H1 (cell line): ENCODE measurements around the gene OBSL1. TPM values are rescaled to one million over a fixed set of nuclear protein-coding genes. Genes with fewer than 3 reads are reported as not detected.

Experiments
- CTCF ChIA-PET: fragments of 300-600 bp; sonication (Branson Sonifier 250); formaldehyde crosslinking; loops from one replicate; lab custom pipeline; 2021; ENCODE audit not compliant: partially characterized antibody; lab: Charles Lee
- POLR2A ChIA-PET: fragments of 300-600 bp; sonication (Branson Sonifier 250); formaldehyde crosslinking; loops from one replicate; lab custom pipeline; 2021; ENCODE audit warnings: inconsistent platforms; ENCODE audit not compliant: partially characterized antibody; lab: Charles Lee
- DNase-seq, 2 experiments: peaks; one replicate each; pipeline versions ENCODE4 v3.0.0 to v3.0.0-alpha.2; 2010 to 2022; ENCODE audit warnings: low spot score in 2 of 2, low read depth in 1 of 2, mixed read lengths in 1 of 2
- FAIRE-seq: peaks from 2 replicates; lab custom pipeline; 2011; peaks lifted over from hg19 to GRCh38; lab: Jason Lieb, UNC
- H2AFZ ChIP-seq: 2 replicates; pipeline ENCODE4 v1.8.1; 2012; ENCODE audit warnings: low read length, inconsistent platforms
- H2AK5ac ChIP-seq: 2 replicates; pipeline ENCODE4 v1.6.1; 2013; ENCODE audit warnings: low read depth, low read length
- H2BK120ac ChIP-seq: replicated peaks from 2 replicates; pipeline ENCODE3; 2013; ENCODE audit warnings: low read depth, low read length, inconsistent platforms
- H2BK12ac ChIP-seq: 2 replicates; pipeline ENCODE4 v1.6.1; 2013; ENCODE audit warnings: low read depth, low read length
- H2BK15ac ChIP-seq: 2 replicates; pipeline ENCODE4 v1.6.1; 2013; ENCODE audit warnings: low read length
- H2BK20ac ChIP-seq: 2 replicates; pipeline ENCODE4 v1.6.1; 2013; ENCODE audit warnings: low read length
- H2BK5ac ChIP-seq: 2 replicates; pipeline ENCODE4 v1.6.1; 2013; ENCODE audit warnings: low read depth, low read length
- H3K14ac ChIP-seq: 2 replicates; pipeline ENCODE4 v1.6.1; 2013; ENCODE audit warnings: inconsistent platforms; ENCODE audit not compliant: insufficient read length
- H3K18ac ChIP-seq: 2 replicates; pipeline ENCODE4 v1.6.1; 2013; ENCODE audit warnings: low read length; ENCODE audit errors: extremely low read depth
- H3K23ac ChIP-seq: 2 replicates; pipeline ENCODE4 v1.6.1; 2013; ENCODE audit warnings: inconsistent platforms; ENCODE audit not compliant: insufficient read length
- H3K23me2 ChIP-seq: 2 replicates; pipeline ENCODE4 v1.6.1; 2013; ENCODE audit warnings: low read depth, low read length
- H3K27ac ChIP-seq: 2 replicates; pipeline ENCODE4 v1.6.1; 2011; ENCODE audit warnings: low read depth, low read length, inconsistent platforms
- H3K27me3 ChIP-seq, 4 experiments: replicated peaks in 1 of 4; 1 replicate in 1 of 4; 2 replicates in 3 of 4; pipeline versions ENCODE4 v1.6.1 to v1.8.1; 2011 to 2013; ENCODE audit warnings: low read length in 3 of 4, mild to moderate bottlenecking in 3 of 4, inconsistent platforms in 2 of 4, mixed read lengths in 2 of 4, moderate library complexity in 1 of 4; ENCODE audit not compliant: control insufficient read depth in 3 of 4, insufficient read depth in 3 of 4; ENCODE audit errors: extremely low read depth in 1 of 4
- H3K36me3 ChIP-seq, 4 experiments: 2 replicates each; pipeline versions ENCODE4 v1.6.1 to v1.8.1; 2011 to 2013; ENCODE audit warnings: mild to moderate bottlenecking in 4 of 4, low read length in 3 of 4, moderate library complexity in 2 of 4, control low read depth in 1 of 4, inconsistent platforms in 1 of 4; ENCODE audit not compliant: insufficient read depth in 4 of 4, control insufficient read depth in 2 of 4
- H3K4ac ChIP-seq: replicated peaks from 2 replicates; pipeline ENCODE3; 2013; ENCODE audit warnings: low read length, low read depth, mixed read lengths, inconsistent platforms; ENCODE audit not compliant: insufficient read length
- H3K4me1 ChIP-seq, 4 experiments: replicated peaks in 1 of 4; 1 replicate in 1 of 4; 2 replicates in 3 of 4; pipeline versions ENCODE4 v1.6.1 to v1.8.1; 2011 to 2013; ENCODE audit warnings: low read length in 3 of 4, inconsistent platforms in 2 of 4, mixed read lengths in 1 of 4; ENCODE audit not compliant: insufficient read depth in 4 of 4, control insufficient read depth in 3 of 4
- H3K4me2 ChIP-seq, 2 experiments: 2 replicates each; pipeline versions ENCODE4 v1.6.1 to v1.8.1; 2011 to 2013; ENCODE audit warnings: low read depth in 2 of 2, low read length in 2 of 2, control low read depth in 1 of 2, inconsistent platforms in 1 of 2, mild to moderate bottlenecking in 1 of 2; ENCODE audit not compliant: insufficient read depth in 1 of 2
- H3K4me3 ChIP-seq, 4 experiments: fragments of 200-600, 300-600 bp in 1 of 4; sonication (generic), shearing (Covaris generic), sonication (Bioruptor Twin) in 1 of 4; 2 replicates each; pipeline versions ENCODE4 v1.5.1 to v1.8.1; 2011 to 2016; ENCODE audit warnings: low read length in 4 of 4, low read depth in 3 of 4, control low read depth in 2 of 4, inconsistent platforms in 2 of 4, mild to moderate bottlenecking in 2 of 4, mixed read lengths in 1 of 4, moderate library complexity in 1 of 4; ENCODE audit not compliant: insufficient read depth in 2 of 4; ENCODE audit errors: extremely low read depth in 1 of 4
- H3K56ac ChIP-seq: replicated peaks from 2 replicates; pipeline ENCODE3; 2013; ENCODE audit warnings: low read depth, mild to moderate bottlenecking, mixed read lengths, low read length, inconsistent platforms; ENCODE audit not compliant: insufficient read length
- H3K79me1 ChIP-seq: 2 replicates; pipeline ENCODE4 v1.6.1; 2013; ENCODE audit warnings: low read depth, low read length, control low read depth
- H3K79me2 ChIP-seq, 2 experiments: 2 replicates each; pipeline versions ENCODE4 v1.6.1 to v1.8.1; 2012 to 2013; ENCODE audit warnings: low read length in 2 of 2, mild to moderate bottlenecking in 2 of 2, inconsistent platforms in 1 of 2; ENCODE audit not compliant: insufficient read depth in 2 of 2, control insufficient read depth in 1 of 2
- H3K9ac ChIP-seq, 4 experiments: replicated peaks in 1 of 4; 1 replicate in 1 of 4; 2 replicates in 3 of 4; pipeline versions ENCODE4 v1.6.1 to v1.8.1; 2011 to 2013; ENCODE audit warnings: low read depth in 3 of 4, low read length in 3 of 4, control low read depth in 2 of 4, mild to moderate bottlenecking in 2 of 4, moderate library complexity in 2 of 4, inconsistent platforms in 1 of 4; ENCODE audit errors: extremely low read depth in 1 of 4
- H3K9me3 ChIP-seq, 2 experiments: 2 replicates each; pipeline versions ENCODE4 v1.6.1 to v1.8.1; 2012 to 2013; ENCODE audit warnings: mild to moderate bottlenecking in 2 of 2, moderate library complexity in 2 of 2, control low read depth in 1 of 2, inconsistent platforms in 1 of 2, low read depth in 1 of 2, low read length in 1 of 2, mixed read lengths in 1 of 2; ENCODE audit not compliant: insufficient read depth in 2 of 2
- H4K20me1 ChIP-seq, 2 experiments: replicated peaks in 1 of 2; 2 replicates each; pipeline versions ENCODE3 to v1.8.1; 2011 to 2013; ENCODE audit warnings: inconsistent platforms in 2 of 2, low read length in 2 of 2, mild to moderate bottlenecking in 1 of 2; ENCODE audit not compliant: insufficient read depth in 2 of 2, control insufficient read depth in 1 of 2
- H4K5ac ChIP-seq: 2 replicates; pipeline ENCODE4 v1.6.1; 2013; ENCODE audit warnings: low read length, low read depth, mixed read lengths, inconsistent platforms; ENCODE audit not compliant: insufficient read length
- H4K8ac ChIP-seq: 2 replicates; pipeline ENCODE4 v1.8.0; 2013; ENCODE audit warnings: mild to moderate bottlenecking, moderate library complexity, low read length, inconsistent platforms; ENCODE audit not compliant: insufficient read depth; ENCODE audit errors: extremely low read depth
- H4K91ac ChIP-seq: replicated peaks from 2 replicates; pipeline ENCODE3; 2013; ENCODE audit warnings: low read length, mixed read lengths, inconsistent platforms; ENCODE audit not compliant: insufficient read length
- BACH1 ChIP-seq: IDR thresholded peaks from 2 replicates; pipeline ENCODE4 v1.6.1; 2012; ENCODE audit warnings: low read length, improper control_type of control experiment
- CHD1 ChIP-seq: IDR thresholded peaks from 2 replicates; pipeline ENCODE4 v1.6.1; 2012; ENCODE audit warnings: low read depth, low read length, improper control_type of control experiment
- EP300 ChIP-seq, 2 experiments: IDR thresholded peaks; 1 replicate in 1 of 2; 2 replicates in 1 of 2; pipeline ENCODE4 v1.6.1; 2011 to 2012; ENCODE audit warnings: low read depth in 2 of 2, low read length in 2 of 2, mild to moderate bottlenecking in 2 of 2, borderline replicate concordance in 1 of 2, inconsistent platforms in 1 of 2, moderate library complexity in 1 of 2
- NRF1 ChIP-seq: IDR thresholded peaks from 2 replicates; pipeline ENCODE4 v1.6.1; 2011; ENCODE audit warnings: mild to moderate bottlenecking, low read depth, low read length, improper control_type of control experiment
- POLR2A ChIP-seq, 2 experiments: IDR thresholded peaks; 1 replicate in 1 of 2; 2 replicates in 1 of 2; pipeline ENCODE4 v1.6.1; 2011; ENCODE audit warnings: low read depth in 2 of 2, low read length in 2 of 2, mild to moderate bottlenecking in 2 of 2; ENCODE audit errors: control extremely low read depth in 1 of 2
- POU5F1 ChIP-seq: IDR thresholded peaks from 2 replicates; pipeline ENCODE4 v1.6.1; 2011; ENCODE audit warnings: low read depth, mild to moderate bottlenecking, low read length, moderate library complexity
- RBBP5 ChIP-seq: IDR thresholded peaks from 2 replicates; pipeline ENCODE4 v1.7.1; 2012; ENCODE audit warnings: low read depth, mild to moderate bottlenecking, inconsistent platforms, low read length, moderate library complexity, borderline replicate concordance
- SIRT6 ChIP-seq: IDR thresholded peaks from one replicate; pipeline ENCODE4 v1.7.1; 2012; ENCODE audit warnings: low read length, inconsistent platforms
- TBP ChIP-seq: IDR thresholded peaks from 2 replicates; pipeline ENCODE4 v1.6.1; 2011; ENCODE audit warnings: low read depth, low read length, improper control_type of control experiment
- TCF12 ChIP-seq: IDR thresholded peaks from 2 replicates; pipeline ENCODE4 v1.6.1; 2011; ENCODE audit warnings: low read depth, mild to moderate bottlenecking, low read length
- WGBS, 2 experiments: shearing (Covaris generic) in 1 of 2; methylation state at CpG; one replicate each; pipeline versions ENCODE4 v1.1.6 to v1.1.7; 2013 to 2015; ENCODE audit warnings: low lambda C conversion rate in 2 of 2, mixed read lengths in 2 of 2, inconsistent platforms in 1 of 2, low coverage in 1 of 2, missing lambda C conversion rate in 1 of 2; ENCODE audit not compliant: insufficient replicate concordance in 2 of 2, insufficient coverage in 1 of 2, insufficient read length in 1 of 2; ENCODE audit errors: extremely low coverage in 1 of 2, missing lambda C conversion rate in 1 of 2; 5-methylcytosine and 5-hydroxymethylcytosine counted together
- polyA plus RNA-seq, 7 experiments: library from polyadenylated mRNA; depleted of rRNA in 3 of 7; stranded (reverse) in 5 of 7; unstranded in 2 of 7; fragments of >200 nt in 5 of 7; fragments of 200-250 nt in 2 of 7; gene quantifications; 1 replicate in 5 of 7; 2 replicates in 1 of 7; 4 replicates in 1 of 7; pipeline versions ENCODE4 v1.2.1 to v1.2.3, GENCODE V29; 2011 to 2013; ENCODE audit warnings: missing spikeins in 2 of 7, mixed read lengths in 2 of 7
- total RNA-seq: library from RNA; stranded (reverse); fragmentation: NEBNext Ultra II Directional; extraction: Animal tissue kit (Norgen Biotek cat#: 25700); gene quantifications from 2 replicates; pipeline ENCODE4 v1.2.1, GENCODE V29; 2021
- TF ChIP-seq, protein P1 (sequence below): IDR thresholded peaks from 2 replicates; pipeline ENCODE4 v1.6.1; 2011; ENCODE audit warnings: low read length, improper control_type of control experiment
- TF ChIP-seq, protein P2 (sequence below): IDR thresholded peaks from 2 replicates; pipeline ENCODE4 v1.6.1; 2012; ENCODE audit warnings: low read length, inconsistent platforms

Gene OBSL1
- total and polyA plus RNA-seq, 2 of the 8 experiments (the other 6 are each of a cell fraction or from before 2014, with no cell fraction given): 116 to 127 TPM

DNA sequence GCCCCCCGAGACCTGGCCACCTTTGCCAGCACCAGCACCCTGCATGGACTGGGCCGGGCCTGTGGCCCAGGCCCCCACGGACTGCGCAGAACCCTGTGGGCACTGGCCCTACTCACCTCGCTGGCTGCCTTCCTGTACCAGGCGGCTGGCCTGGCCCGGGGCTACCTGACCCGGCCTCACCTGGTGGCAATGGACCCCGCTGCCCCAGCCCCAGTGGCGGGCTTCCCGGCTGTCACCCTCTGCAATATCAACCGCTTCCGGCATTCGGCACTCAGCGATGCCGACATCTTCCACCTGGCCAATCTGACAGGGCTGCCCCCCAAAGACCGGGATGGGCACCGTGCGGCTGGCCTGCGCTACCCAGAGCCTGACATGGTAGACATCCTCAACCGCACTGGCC, 56.5 kb downstream of the OBSL1 start:
- Histone ChIP-seq H4K91ac (no peak overlapping the region), H2AK5ac (no peak overlapping the region), H2BK15ac (no peak overlapping the region), H3K27ac (no peak overlapping the region), H3K27me3 (peaks cover 2 to 53% (median 46%) of the 10 kb centered on the region in 4 experiments), H2BK120ac (no peak overlapping the region), H3K9me3 (no peaks in the 10 kb centered on the region), H4K8ac (no peak overlapping the region), H4K20me1 (peaks cover 2 to 5% of the 10 kb centered on the region in 2 experiments), H3K79me1 (no peaks in the 10 kb centered on the region), H2BK12ac (no peak overlapping the region), H3K36me3 (no peaks in the 10 kb centered on the region), H2BK20ac (no peak overlapping the region), H3K4me2 (no peak overlapping the region), H3K4ac (no peak overlapping the region), H3K23me2 (peaks cover 8% of the 10 kb centered on the region), H3K79me2 (no peaks in the 10 kb centered on the region), H4K5ac (no peak overlapping the region), H3K9ac (no peak overlapping the region), H3K4me1 (peaks cover 4 to 43% (median 36%) of the 10 kb centered on the region in 4 experiments), H2BK5ac (no peak overlapping the region), H2AFZ (no peak overlapping the region), H3K18ac (peak overlapping the region; percentile 19), H3K56ac (no peak overlapping the region), H3K14ac (no peak overlapping the region), H3K4me3 (no peak overlapping the region), H3K23ac (no peak overlapping the region)
- DNase-seq: no peak
- CTCF ChIA-PET: interaction anchor here (1.0 to 113.1 kb wide), 6 partner anchors 7 to 190 kb away, joined by 3 to 7248 read pairs (median 196); partner anchors contain the start of genes DES, GMPPA and SPEG
- WGBS, 2 experiments: 91% methylated on average over 18 of the region's 21 CpGs; no CpG with 5 or more reads in 1 of the 2 experiments
- FAIRE-seq: no peak
- POLR2A ChIA-PET: interaction anchor here (11.0 kb wide), 1 partner anchor 23 kb away, joined by 216 read pairs; the partner anchor contains the start of gene GMPPA
- TF ChIP-seq TBP: no peak
- no peak for TF ChIP-seq CHD1
- TF ChIP-seq BACH1: no peak
- TF ChIP-seq POLR2A (IDR thresholded peaks at IDR 0.05; ENCODE audit: control extremely low read depth in 1 of 2, low read depth in 2 of 2, low read length in 2 of 2): no peak
- TF ChIP-seq EP300 (IDR thresholded peaks at IDR 0.05; ENCODE audit: borderline replicate concordance in 1 of 2, low read depth in 2 of 2, low read length in 2 of 2): no peak
- TF ChIP-seq SIRT6: no peak
- TF ChIP-seq RBBP5: no peak
- TF ChIP-seq NRF1: no peak
- TF ChIP-seq POU5F1: no peak
- TF ChIP-seq, protein P1, sequence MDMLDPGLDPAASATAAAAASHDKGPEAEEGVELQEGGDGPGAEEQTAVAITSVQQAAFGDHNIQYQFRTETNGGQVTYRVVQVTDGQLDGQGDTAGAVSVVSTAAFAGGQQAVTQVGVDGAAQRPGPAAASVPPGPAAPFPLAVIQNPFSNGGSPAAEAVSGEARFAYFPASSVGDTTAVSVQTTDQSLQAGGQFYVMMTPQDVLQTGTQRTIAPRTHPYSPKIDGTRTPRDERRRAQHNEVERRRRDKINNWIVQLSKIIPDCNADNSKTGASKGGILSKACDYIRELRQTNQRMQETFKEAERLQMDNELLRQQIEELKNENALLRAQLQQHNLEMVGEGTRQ: no peak
- TF ChIP-seq TCF12: no peak
- TF ChIP-seq, protein P2, sequence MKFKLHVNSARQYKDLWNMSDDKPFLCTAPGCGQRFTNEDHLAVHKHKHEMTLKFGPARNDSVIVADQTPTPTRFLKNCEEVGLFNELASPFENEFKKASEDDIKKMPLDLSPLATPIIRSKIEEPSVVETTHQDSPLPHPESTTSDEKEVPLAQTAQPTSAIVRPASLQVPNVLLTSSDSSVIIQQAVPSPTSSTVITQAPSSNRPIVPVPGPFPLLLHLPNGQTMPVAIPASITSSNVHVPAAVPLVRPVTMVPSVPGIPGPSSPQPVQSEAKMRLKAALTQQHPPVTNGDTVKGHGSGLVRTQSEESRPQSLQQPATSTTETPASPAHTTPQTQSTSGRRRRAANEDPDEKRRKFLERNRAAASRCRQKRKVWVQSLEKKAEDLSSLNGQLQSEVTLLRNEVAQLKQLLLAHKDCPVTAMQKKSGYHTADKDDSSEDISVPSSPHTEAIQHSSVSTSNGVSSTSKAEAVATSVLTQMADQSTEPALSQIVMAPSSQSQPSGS: no peak
